ENCODE data around the gene MAN1A1. TPM values are rescaled to one million over a fixed set of nuclear protein-coding genes. Genes with fewer than 3 reads are reported as not detected.

MAN1A1 gene
- total RNA-seq, 2 experiments from 2014 or later = 13.7 to 13.9 TPM

- ChIA-PET POLR2A (interaction anchor here (0.6 kb wide), 1 partner anchor 175 kb away, joined by 4 read pairs; no protein-coding TSS in a partner anchor), CTCF (interaction anchor here (0.8 to 2.6 kb wide), 4 partner anchors 10 to 104 kb away, joined by 3 to 18 read pairs (median 4); no protein-coding TSS in a partner anchor)
- no peak overlapping the region for H3K4me3 Mint-ChIP-seq
- peak overlapping the region; percentile 59 for H3K27ac Mint-ChIP-seq
- DNase-seq (no peak), ATAC-seq (peak; percentile 61)
- peaks cover 4% of the 10 kb centered on the region for H3K27me3 Mint-ChIP-seq (ENCODE audit: low read depth)
- peaks cover 24% of the 10 kb centered on the region for H3K4me1 Mint-ChIP-seq (ENCODE audit: low read depth)
- peaks cover 2% of the 10 kb centered on the region for H3K36me3 Mint-ChIP-seq (ENCODE audit: low read depth)
- no peaks in the 10 kb centered on the region for H3K9me3 Mint-ChIP-seq (ENCODE audit: insufficient read depth)
Observed at GRCh38 chr6:119138906-119139541, 210.5 kb downstream of the MAN1A1 start.

- ChIA-PET CTCF (interaction anchor here (0.5 to 2.6 kb wide), 3 partner anchors 8 to 213 kb away, joined by 3 to 18 read pairs (median 4); no protein-coding TSS in a partner anchor), POLR2A (no interaction called here)
- Mint-ChIP-seq H3K9me3 (ENCODE audit: insufficient read depth) (no peaks in the 10 kb centered on the region), H3K4me1 (ENCODE audit: low read depth) (peaks cover 24% of the 10 kb centered on the region), H3K27me3 (ENCODE audit: low read depth) (peaks cover 6% of the 10 kb centered on the region), H3K4me3 (no peak overlapping the region), H3K36me3 (ENCODE audit: low read depth) (no peaks in the 10 kb centered on the region), H3K27ac (no peak overlapping the region)
- ATAC-seq = no peak
- DNase-seq = no peak
Observed at GRCh38 chr6:119137194-119138072, 212.1 kb downstream of the MAN1A1 start.

- ATAC-seq = no peak
- Mint-ChIP-seq H3K27ac (no peak overlapping the region), H3K36me3 (ENCODE audit: low read depth) (no peaks in the 10 kb centered on the region), H3K9me3 (ENCODE audit: insufficient read depth) (no peaks in the 10 kb centered on the region), H3K27me3 (ENCODE audit: low read depth) (peaks cover 6% of the 10 kb centered on the region), H3K4me1 (ENCODE audit: low read depth) (peaks cover 17% of the 10 kb centered on the region), H3K4me3 (no peak overlapping the region)
- no peak for DNase-seq
- ChIA-PET CTCF (no interaction called here), POLR2A (no interaction called here)
Observed at GRCh38 chr6:119134752-119135151, 214.8 kb downstream of the MAN1A1 start.

- H3K4me1 Mint-ChIP-seq (ENCODE audit: low read depth) = peaks cover 12% of the 10 kb centered on the region
- H3K27me3 Mint-ChIP-seq (ENCODE audit: low read depth) = peaks cover 6% of the 10 kb centered on the region
- no peak overlapping the region for H3K27ac Mint-ChIP-seq
- H3K9me3 Mint-ChIP-seq (ENCODE audit: insufficient read depth) = no peaks in the 10 kb centered on the region
- ATAC-seq (no peak), DNase-seq (no peak)
- no peak overlapping the region for H3K4me3 Mint-ChIP-seq
- ChIA-PET CTCF (interaction anchor here (1.8 to 5.5 kb wide), 2 partner anchors 14 to 210 kb away, joined by 6 to 53 read pairs; no protein-coding TSS in a partner anchor), POLR2A (no interaction called here)
- H3K36me3 Mint-ChIP-seq (ENCODE audit: low read depth) = no peaks in the 10 kb centered on the region
Observed at GRCh38 chr6:119133400-119133799, 216.2 kb downstream of the MAN1A1 start.

- H3K4me3 Mint-ChIP-seq = no peak overlapping the region
- peaks cover 11% of the 10 kb centered on the region for H3K27me3 Mint-ChIP-seq (ENCODE audit: low read depth)
- H3K9me3 Mint-ChIP-seq (ENCODE audit: insufficient read depth) = no peaks in the 10 kb centered on the region
- no peak overlapping the region for H3K27ac Mint-ChIP-seq
- H3K4me1 Mint-ChIP-seq (ENCODE audit: low read depth) = peaks cover 6% of the 10 kb centered on the region
- H3K36me3 Mint-ChIP-seq (ENCODE audit: low read depth) = no peaks in the 10 kb centered on the region
- CTCF ChIA-PET = interaction anchor here (1.4 to 5.5 kb wide), 4 partner anchors 10 to 211 kb away, joined by 3 to 53 read pairs (median 6); no protein-coding TSS in a partner anchor
- ATAC-seq = no peak
- POLR2A ChIA-PET = no interaction called here
- no peak for DNase-seq
Observed at GRCh38 chr6:119132261-119132981, 217.1 kb downstream of the MAN1A1 start.

- H3K27me3 Mint-ChIP-seq (ENCODE audit: low read depth) = peaks cover 10% of the 10 kb centered on the region
Observed at GRCh38 chr6:119129968-119130484, 219.5 kb downstream of the MAN1A1 start.

GRCh38 chr6:119129148-119129967 is 220.2 kb downstream of the MAN1A1 start:
- no peaks in the 10 kb centered on the region for H3K36me3 Mint-ChIP-seq (ENCODE audit: low read depth)
- H3K27ac Mint-ChIP-seq = no peak overlapping the region
- H3K27me3 Mint-ChIP-seq (ENCODE audit: low read depth) = peaks cover 10% of the 10 kb centered on the region
- peak; percentile 86 for ATAC-seq
- H3K4me1 Mint-ChIP-seq (ENCODE audit: low read depth) = peaks cover 6% of the 10 kb centered on the region
- POLR2A ChIA-PET = interaction anchor here (0.7 to 1.0 kb wide), 2 partner anchors 18 to 19 kb away, joined by 3 read pairs; no protein-coding TSS in a partner anchor
- peak; percentile 53 for DNase-seq
- CTCF ChIA-PET = interaction anchor here (0.7 to 5.5 kb wide), 40 partner anchors 9 to 935 kb away, joined by 3 to 53 read pairs (median 4); no protein-coding TSS in a partner anchor
- no peaks in the 10 kb centered on the region for H3K9me3 Mint-ChIP-seq (ENCODE audit: insufficient read depth)
- H3K4me3 Mint-ChIP-seq = no peak overlapping the region

More at GRCh38 chr6:119129968-119130484, 219.5 kb downstream of the MAN1A1 start:
- ATAC-seq (no peak), DNase-seq (no peak)
- Mint-ChIP-seq H3K36me3 (ENCODE audit: low read depth) (no peaks in the 10 kb centered on the region), H3K9me3 (ENCODE audit: insufficient read depth) (no peaks in the 10 kb centered on the region), H3K4me1 (ENCODE audit: low read depth) (peaks cover 6% of the 10 kb centered on the region), H3K4me3 (no peak overlapping the region), H3K27ac (no peak overlapping the region)
- POLR2A ChIA-PET = interaction anchor here (0.7 to 1.0 kb wide), 2 partner anchors 17 to 19 kb away, joined by 3 read pairs; no protein-coding TSS in a partner anchor
- CTCF ChIA-PET = interaction anchor here (0.7 to 5.5 kb wide), 37 partner anchors 8 to 934 kb away, joined by 3 to 53 read pairs (median 4); no protein-coding TSS in a partner anchor

- H3K4me1 Mint-ChIP-seq (ENCODE audit: low read depth) = peaks cover 6% of the 10 kb centered on the region
- ATAC-seq = no peak
- H3K27me3 Mint-ChIP-seq (ENCODE audit: low read depth) = peaks cover 10% of the 10 kb centered on the region
- no peak for DNase-seq
- no peaks in the 10 kb centered on the region for H3K36me3 Mint-ChIP-seq (ENCODE audit: low read depth)
- no peak overlapping the region for H3K4me3 Mint-ChIP-seq
- H3K27ac Mint-ChIP-seq = no peak overlapping the region
- POLR2A ChIA-PET = no interaction called here
- no peaks in the 10 kb centered on the region for H3K9me3 Mint-ChIP-seq (ENCODE audit: insufficient read depth)
- CTCF ChIA-PET = interaction anchor here (0.9 to 5.5 kb wide), 21 partner anchors 10 to 540 kb away, joined by 3 to 53 read pairs (median 7); no protein-coding TSS in a partner anchor
Observed at GRCh38 chr6:119128252-119128912, 221.2 kb downstream of the MAN1A1 start.

- no peaks in the 10 kb centered on the region for H3K9me3 Mint-ChIP-seq (ENCODE audit: insufficient read depth)
- no peak for ATAC-seq
- ChIA-PET CTCF (interaction anchor here (1.7 kb wide), 1 partner anchor 10 kb away, joined by 6 read pairs; no protein-coding TSS in a partner anchor), POLR2A (interaction anchor here (0.6 kb wide), 1 partner anchor 49 kb away, joined by 4 read pairs; no protein-coding TSS in a partner anchor)
- peaks cover 6% of the 10 kb centered on the region for H3K4me1 Mint-ChIP-seq (ENCODE audit: low read depth)
- no peaks in the 10 kb centered on the region for H3K36me3 Mint-ChIP-seq (ENCODE audit: low read depth)
- H3K27me3 Mint-ChIP-seq (ENCODE audit: low read depth) = peaks cover 5% of the 10 kb centered on the region
- H3K4me3 Mint-ChIP-seq = no peak overlapping the region
- DNase-seq = no peak
- no peak overlapping the region for H3K27ac Mint-ChIP-seq
Observed at GRCh38 chr6:119127627-119128026, 221.9 kb downstream of the MAN1A1 start.

Measured in activated CD8-positive, alpha-beta T cell treated with anti-CD3 and anti-CD28 coated beads, Interleukin-2, amount 10 ng/mL, durations not matched to agents 7 days and 5 days (primary cell).